Suprapubic skin (tissue), 4 donors: ENCODE data around the gene PNCK. TPM values are rescaled to one million over a fixed set of nuclear protein-coding genes. Genes with fewer than 3 reads are reported as not detected.

ENCODE experiments used
- DNase-seq, 2 donors: peaks; one replicate each; pipeline ENCODE4 v3.0.0-alpha.2; 2019; ENCODE audit warnings: low spot score in 2 of 2
- H3K27ac ChIP-seq: fragments of 200-600 bp; sonication (generic); one replicate; pipeline ENCODE4 v1.5.1; 2019
- H3K27me3 ChIP-seq: fragments of 200-600 bp; sonication (generic); one replicate; pipeline ENCODE4 v1.5.1; 2019
- H3K36me3 ChIP-seq: fragments of 200-600 bp; sonication (generic); one replicate; pipeline ENCODE4 v1.5.1; 2019
- H3K4me1 ChIP-seq: fragments of 200-600 bp; sonication (generic); one replicate; pipeline ENCODE4 v1.5.1; 2019
- H3K4me3 ChIP-seq: fragments of 200-600 bp; sonication (generic); one replicate; pipeline ENCODE4 v1.5.1; 2019; ENCODE audit warnings: mild to moderate bottlenecking
- H3K9me3 ChIP-seq: fragments of 200-600 bp; sonication (generic); one replicate; pipeline ENCODE4 v1.5.1; 2019
- EP300 ChIP-seq: sonication (generic); formaldehyde crosslinking; IDR thresholded peaks from one replicate; pipeline ENCODE4 v1.6.1; 2017; ENCODE audit warnings: antibody characterized with exemption
- POLR2A ChIP-seq, 2 donors: fragments of 450-650 bp; IDR thresholded peaks; one replicate each; pipeline ENCODE4 v1.6.1; 2017; ENCODE audit warnings: antibody characterized with exemption in 2 of 2, mild to moderate bottlenecking in 2 of 2, moderate library complexity in 2 of 2
- POLR2AphosphoS5 ChIP-seq, 3 donors: sonication (generic); formaldehyde crosslinking; IDR thresholded peaks; one replicate each; pipeline ENCODE4 v1.6.1; 2017; ENCODE audit warnings: antibody characterized with exemption in 3 of 3
- WGBS: methylation state at CpG from one replicate; pipeline ENCODE4 v1.1.5; 2018; 5-methylcytosine and 5-hydroxymethylcytosine counted together
- total RNA-seq, 4 donors: library from RNA; depleted of rRNA; stranded (reverse); fragments of >200 nt; gene quantifications; one replicate each; pipeline ENCODE4 v1.1.0, GENCODE V29; 2016
- TF ChIP-seq, protein P1 (sequence below), 2 donors: fragments of 200-600 bp in 1 of 2; fragments of 450-650 bp in 1 of 2; sonication (generic) in 1 of 2; IDR thresholded peaks; one replicate each; pipeline ENCODE4 v1.5.1; 2016 to 2019; ENCODE audit warnings: antibody characterized with exemption in 2 of 2, mild to moderate bottlenecking in 1 of 2, moderate library complexity in 1 of 2

The PNCK gene
- total RNA-seq, 4 donors from 2014 or later = 1.2 to 1.8 (median 1.4) TPM

DNA sequence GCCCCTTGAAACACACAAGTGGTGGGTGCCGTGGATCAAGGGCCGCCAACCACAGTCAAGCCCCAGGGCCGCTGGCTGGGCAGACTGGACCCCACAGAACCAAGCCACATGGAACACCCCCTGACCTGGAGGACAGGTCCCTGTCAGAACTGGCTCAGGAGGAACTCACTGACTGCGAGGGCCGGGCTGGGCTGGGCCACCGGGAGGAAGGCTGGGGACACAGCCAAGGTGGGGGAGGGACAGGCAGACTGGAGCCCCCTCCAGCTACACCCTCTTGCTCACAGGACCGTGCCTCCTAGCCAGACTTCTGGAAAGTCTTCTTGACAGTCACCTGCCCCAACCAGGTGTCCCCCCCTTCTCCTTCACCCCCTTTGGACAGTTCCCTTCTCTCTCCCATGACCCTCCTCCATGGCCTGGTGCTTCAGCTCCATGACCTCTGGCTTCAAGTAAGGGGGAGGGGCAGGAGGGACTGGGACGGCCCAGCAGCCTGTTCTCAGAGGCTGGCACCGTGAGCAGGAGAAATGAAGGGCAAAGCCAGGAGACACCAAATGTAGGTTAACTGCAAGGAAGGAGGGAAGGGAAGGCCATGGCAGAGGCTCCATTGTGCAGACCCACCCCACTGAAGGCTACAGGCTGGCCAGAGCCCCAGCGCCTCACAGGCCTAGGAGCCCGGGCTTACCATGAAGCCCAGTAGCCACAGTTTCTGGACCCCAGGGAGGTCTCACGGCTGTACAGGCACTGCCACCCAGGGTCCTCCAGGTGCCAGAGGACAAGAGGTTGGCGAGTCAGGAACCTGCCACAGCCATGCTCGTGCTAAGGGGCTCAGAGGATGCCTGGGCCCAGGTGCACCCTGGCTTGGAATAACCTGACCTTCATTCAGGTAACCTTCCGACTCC, 49.2 kb downstream of the PNCK start:
- Histone ChIP-seq H3K36me3 (no peaks in the 10 kb centered on the region), H3K4me1 (no peaks in the 10 kb centered on the region), H3K9me3 (no peaks in the 10 kb centered on the region), H3K27me3 (no peaks in the 10 kb centered on the region), H3K4me3 (no peak overlapping the region), H3K27ac (no peak overlapping the region)
- no peak for TF ChIP-seq EP300
- TF ChIP-seq POLR2A (IDR thresholded peaks at IDR 0.05) = no peak
- TF ChIP-seq POLR2AphosphoS5 (IDR thresholded peaks at IDR 0.05) = no peak
- TF ChIP-seq, protein P1, sequence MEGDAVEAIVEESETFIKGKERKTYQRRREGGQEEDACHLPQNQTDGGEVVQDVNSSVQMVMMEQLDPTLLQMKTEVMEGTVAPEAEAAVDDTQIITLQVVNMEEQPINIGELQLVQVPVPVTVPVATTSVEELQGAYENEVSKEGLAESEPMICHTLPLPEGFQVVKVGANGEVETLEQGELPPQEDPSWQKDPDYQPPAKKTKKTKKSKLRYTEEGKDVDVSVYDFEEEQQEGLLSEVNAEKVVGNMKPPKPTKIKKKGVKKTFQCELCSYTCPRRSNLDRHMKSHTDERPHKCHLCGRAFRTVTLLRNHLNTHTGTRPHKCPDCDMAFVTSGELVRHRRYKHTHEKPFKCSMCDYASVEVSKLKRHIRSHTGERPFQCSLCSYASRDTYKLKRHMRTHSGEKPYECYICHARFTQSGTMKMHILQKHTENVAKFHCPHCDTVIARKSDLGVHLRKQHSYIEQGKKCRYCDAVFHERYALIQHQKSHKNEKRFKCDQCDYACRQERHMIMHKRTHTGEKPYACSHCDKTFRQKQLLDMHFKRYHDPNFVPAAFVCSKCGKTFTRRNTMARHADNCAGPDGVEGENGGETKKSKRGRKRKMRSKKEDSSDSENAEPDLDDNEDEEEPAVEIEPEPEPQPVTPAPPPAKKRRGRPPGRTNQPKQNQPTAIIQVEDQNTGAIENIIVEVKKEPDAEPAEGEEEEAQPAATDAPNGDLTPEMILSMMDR (IDR thresholded peaks at IDR 0.05) = no peak
- WGBS = 87% methylated on average over 13 of the region's 15 CpGs
- DNase-seq = no peak

DNA sequence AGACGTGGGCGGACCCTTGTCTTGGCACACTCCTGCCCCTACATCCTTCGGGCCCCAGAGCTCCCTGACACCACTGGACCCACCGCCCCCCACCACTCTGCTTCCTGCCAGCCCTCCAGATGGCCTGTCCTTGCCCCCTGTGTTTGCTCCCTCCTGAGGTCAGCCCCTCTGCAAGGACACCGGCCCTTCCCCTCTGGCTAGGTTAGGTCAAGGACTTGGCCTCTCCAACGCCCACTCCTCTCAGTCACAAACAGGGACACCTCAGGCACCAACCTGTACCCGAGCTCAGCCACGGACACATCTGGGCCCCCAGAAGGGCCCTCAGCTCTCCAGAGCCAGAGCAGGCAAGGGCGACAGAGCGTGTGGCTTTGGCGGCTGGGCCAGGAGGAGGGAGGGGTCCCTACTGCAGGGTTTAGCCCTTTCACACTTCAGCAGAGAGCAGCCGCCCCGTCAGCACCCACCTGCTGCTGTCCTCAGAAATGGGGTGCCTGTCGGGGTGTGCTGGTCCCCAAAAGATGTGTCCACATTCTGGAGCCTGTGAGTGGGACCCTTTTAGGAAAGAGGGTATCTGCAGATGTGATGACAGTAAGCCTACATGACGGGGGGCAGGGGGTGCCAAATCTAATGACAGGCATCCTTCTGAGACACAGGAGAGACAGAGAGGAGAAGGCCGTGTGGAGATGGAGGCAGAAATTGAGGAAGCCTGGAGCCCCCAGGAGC, 50.1 kb downstream of the PNCK start:
- no peak for TF ChIP-seq POLR2AphosphoS5 (IDR thresholded peaks at IDR 0.05)
- no peak for TF ChIP-seq POLR2A (IDR thresholded peaks at IDR 0.05)
- no peak for TF ChIP-seq EP300
- TF ChIP-seq, protein P1 (IDR thresholded peaks at IDR 0.05) = no peak
- Histone ChIP-seq H3K9me3 (no peaks in the 10 kb centered on the region), H3K36me3 (no peaks in the 10 kb centered on the region), H3K27ac (no peak overlapping the region), H3K4me1 (no peaks in the 10 kb centered on the region), H3K4me3 (no peak overlapping the region), H3K27me3 (no peaks in the 10 kb centered on the region)
- no peak for DNase-seq
- WGBS = 75% methylated on average over 10 of the region's 16 CpGs

DNA sequence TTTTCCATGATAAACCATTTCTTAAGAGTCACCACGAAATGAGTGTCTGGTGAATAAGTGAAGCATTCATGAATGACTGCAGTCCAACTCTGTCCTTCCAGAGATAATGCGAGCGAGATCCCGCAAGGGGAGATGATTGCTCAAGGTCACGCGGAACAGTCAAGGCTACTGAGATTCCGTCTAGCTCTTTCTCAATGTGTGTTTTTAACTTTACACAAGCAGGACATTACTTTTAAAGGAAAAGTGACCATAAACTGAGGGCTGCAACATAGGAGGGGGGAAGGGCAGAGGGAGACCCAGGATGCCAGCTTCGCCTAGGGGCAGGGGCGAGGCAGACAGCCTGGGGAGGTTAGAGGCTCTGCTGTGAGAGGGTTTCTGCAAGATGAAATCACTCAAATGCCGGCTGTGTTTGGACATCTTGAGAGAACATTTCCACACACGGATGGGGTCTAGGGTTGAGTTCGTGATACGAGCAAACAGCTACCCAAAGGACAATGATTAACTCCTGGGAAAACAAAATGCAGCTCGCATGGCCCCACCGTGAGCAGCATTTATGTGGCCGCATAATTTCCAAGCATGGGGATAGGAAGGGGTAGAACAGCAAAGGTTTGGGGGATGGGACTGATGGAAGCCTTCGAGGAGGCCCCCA, 50.8 kb downstream of the PNCK start:
- DNase-seq = no peak
- Histone ChIP-seq H3K27me3 (peaks cover 3% of the 10 kb centered on the region), H3K36me3 (no peaks in the 10 kb centered on the region)

DNA sequence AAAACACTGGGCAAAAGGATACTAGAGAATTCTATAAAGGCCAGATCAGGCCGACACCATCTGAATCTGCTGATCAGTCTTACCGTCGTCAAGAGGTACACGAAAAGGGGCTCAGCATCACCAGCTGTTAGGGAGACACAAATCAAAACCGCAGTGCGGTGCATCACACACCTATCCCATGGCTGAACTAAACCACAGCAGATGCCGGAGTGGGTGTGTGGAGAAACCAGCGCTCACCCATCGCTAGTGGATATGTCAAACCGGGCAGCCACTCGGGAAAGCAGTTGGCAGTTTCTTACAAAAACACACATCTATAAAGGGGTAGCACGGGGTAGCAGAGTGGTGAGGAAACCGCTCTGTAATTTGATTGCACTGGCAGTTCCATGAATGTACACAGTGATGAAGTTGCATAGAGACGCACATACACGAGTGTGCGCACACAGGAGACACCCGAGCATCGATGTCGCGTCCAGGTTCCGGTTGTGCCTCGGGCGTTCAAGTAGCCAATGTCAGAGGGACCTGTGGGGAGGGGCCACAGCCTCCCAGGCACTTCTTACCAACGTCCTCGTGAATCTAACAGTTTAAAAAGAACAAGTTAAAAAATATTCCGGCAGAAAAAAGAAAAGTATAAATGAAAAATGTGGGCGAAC, 51.5 kb downstream of the PNCK start:
- TF ChIP-seq POLR2AphosphoS5 (IDR thresholded peaks at IDR 0.05) (no peak), POLR2A (IDR thresholded peaks at IDR 0.05) (no peak), EP300 (no peak)
- TF ChIP-seq, protein P1 (IDR thresholded peaks at IDR 0.05) = no peak
- no peaks in the 10 kb centered on the region for H3K36me3 ChIP-seq
- H3K27ac ChIP-seq = no peak overlapping the region
- H3K9me3 ChIP-seq = no peaks in the 10 kb centered on the region
- H3K4me3 ChIP-seq = no peak overlapping the region
- H3K4me1 ChIP-seq = no peaks in the 10 kb centered on the region
- WGBS = 89% methylated on average over 27 of the region's 27 CpGs
- H3K27me3 ChIP-seq = peaks cover 3% of the 10 kb centered on the region
- peak in 1 of 2 donors; percentile 29 for DNase-seq

More for the DNA sequence above, 50.8 kb downstream of the PNCK start:
- Histone ChIP-seq H3K27ac (no peak overlapping the region), H3K4me1 (no peaks in the 10 kb centered on the region), H3K9me3 (no peaks in the 10 kb centered on the region), H3K4me3 (no peak overlapping the region)
- 80% methylated on average over 17 of the region's 17 CpGs for WGBS
- TF ChIP-seq POLR2A (IDR thresholded peaks at IDR 0.05) = no peak
- no peak for TF ChIP-seq EP300
- TF ChIP-seq, protein P1 (IDR thresholded peaks at IDR 0.05) = no peak
- TF ChIP-seq POLR2AphosphoS5 (IDR thresholded peaks at IDR 0.05) = no peak
